ENCODE results near the gene PPIL1. TPM values are rescaled to one million over a fixed set of nuclear protein-coding genes. Genes with fewer than 3 reads are reported as not detected.

PPIL1 gene
- polyA plus RNA-seq, 3 donors = 53.1 to 58.2 (median 55.5) TPM

- DNase-seq (ENCODE audit: low read depth in 3 of 3, low spot score in 2 of 3) = no peak
Measured at GRCh38 chr6:36837686-36838085, 36.9 kb downstream of the PPIL1 start.

- no peak for DNase-seq (ENCODE audit: low read depth in 3 of 3, low spot score in 2 of 3)
Measured at GRCh38 chr6:36837022-36837339, 37.6 kb downstream of the PPIL1 start.

- no peak for DNase-seq (ENCODE audit: low read depth in 3 of 3, low spot score in 2 of 3)
Measured at GRCh38 chr6:36836111-36837021, 38.2 kb downstream of the PPIL1 start.

- DNase-seq (ENCODE audit: low read depth in 3 of 3, low spot score in 2 of 3) = no peak
Measured at GRCh38 chr6:36834576-36835341, 39.8 kb downstream of the PPIL1 start.

GRCh38 chr6:36833182-36833789 is 41.3 kb downstream of the PPIL1 start:
- DNase-seq (ENCODE audit: low read depth in 3 of 3, low spot score in 2 of 3) = no peak

- DNase-seq (ENCODE audit: low read depth in 3 of 3, low spot score in 2 of 3) = no peak
Measured at GRCh38 chr6:36832313-36832712, 42.3 kb downstream of the PPIL1 start.

GRCh38 chr6:36830577-36830976 is 44.0 kb downstream of the PPIL1 start:
- DNase-seq (ENCODE audit: low read depth in 3 of 3, low spot score in 2 of 3) = no peak

- DNase-seq (ENCODE audit: low read depth in 3 of 3, low spot score in 2 of 3) = no peak
Measured at GRCh38 chr6:36829919-36830544, 44.6 kb downstream of the PPIL1 start.

- DNase-seq (ENCODE audit: low read depth in 3 of 3, low spot score in 2 of 3) = no peak
Measured at GRCh38 chr6:36827261-36828079, 47.1 kb downstream of the PPIL1 start.

GRCh38 chr6:36826520-36827227 is 47.9 kb downstream of the PPIL1 start:
- no peak for DNase-seq (ENCODE audit: low read depth in 3 of 3, low spot score in 2 of 3)

- no peak for DNase-seq (ENCODE audit: low read depth in 3 of 3, low spot score in 2 of 3)
Measured at GRCh38 chr6:36825994-36826393, 48.6 kb downstream of the PPIL1 start.

GRCh38 chr6:36825452-36825851 is 49.2 kb downstream of the PPIL1 start:
- DNase-seq (ENCODE audit: low read depth in 3 of 3, low spot score in 2 of 3) = no peak

GRCh38 chr6:36824253-36824652 is 50.4 kb downstream of the PPIL1 start:
- no peak for DNase-seq (ENCODE audit: low read depth in 3 of 3, low spot score in 2 of 3)

- DNase-seq (ENCODE audit: low read depth in 3 of 3, low spot score in 2 of 3) = no peak
Measured at GRCh38 chr6:36823421-36824096, 51.0 kb downstream of the PPIL1 start.

- DNase-seq (ENCODE audit: low read depth in 3 of 3, low spot score in 2 of 3) = no peak
Measured at GRCh38 chr6:36822506-36823269, 51.9 kb downstream of the PPIL1 start.

GRCh38 chr6:36821581-36822335 is 52.8 kb downstream of the PPIL1 start:
- no peak for DNase-seq (ENCODE audit: low read depth in 3 of 3, low spot score in 2 of 3)
